Mesangial cell (primary cell): Measurements from ENCODE around the gene OR51B6. TPM values are rescaled to one million over a fixed set of nuclear protein-coding genes. Genes with fewer than 3 reads are reported as not detected.

Experiments
- total RNA-seq: library from RNA; depleted of rRNA; stranded (reverse); fragments of >200 nt; gene quantifications from 2 replicates; pipeline ENCODE4 v1.2.3, GENCODE V29; 2015

Gene OR51B6, protein sequence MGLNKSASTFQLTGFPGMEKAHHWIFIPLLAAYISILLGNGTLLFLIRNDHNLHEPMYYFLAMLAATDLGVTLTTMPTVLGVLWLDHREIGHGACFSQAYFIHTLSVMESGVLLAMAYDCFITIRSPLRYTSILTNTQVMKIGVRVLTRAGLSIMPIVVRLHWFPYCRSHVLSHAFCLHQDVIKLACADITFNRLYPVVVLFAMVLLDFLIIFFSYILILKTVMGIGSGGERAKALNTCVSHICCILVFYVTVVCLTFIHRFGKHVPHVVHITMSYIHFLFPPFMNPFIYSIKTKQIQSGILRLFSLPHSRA
- not detected in 2 replicates for total RNA-seq

GRCh38 chr11:5351208-5351607 lies at the start of gene OR51B6:
OR51B6 (plus strand) TSS chr11:5351508; CDS start chr11:5351508, 0 bp downstream.

DNA sequence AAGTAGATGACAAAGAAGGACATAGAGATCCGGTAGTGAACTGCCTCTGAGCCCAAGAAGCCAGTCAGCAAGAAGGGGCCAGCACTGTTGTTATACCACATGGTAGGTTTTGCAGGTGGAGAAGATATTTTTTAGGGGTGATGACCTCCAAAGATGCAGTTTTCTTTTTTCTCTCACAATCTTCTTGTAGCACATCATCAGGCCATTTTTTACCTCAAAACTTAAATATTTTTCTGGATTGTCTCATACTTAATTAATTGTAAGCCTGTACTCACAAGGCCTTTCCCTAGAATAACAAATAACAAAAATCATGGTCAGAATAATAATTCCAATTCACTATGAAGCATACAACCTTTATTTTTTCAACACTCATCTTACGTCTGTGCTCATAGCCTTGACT lies 49.5 kb upstream of the OR51B6 start, which contains the start of gene OR51B4:
Gene OR51B4, minus strand, starts transcription at position 101 of the 400 bp plus-strand sequence. Its CDS starts 0 bp downstream, at position 101.

DNA sequence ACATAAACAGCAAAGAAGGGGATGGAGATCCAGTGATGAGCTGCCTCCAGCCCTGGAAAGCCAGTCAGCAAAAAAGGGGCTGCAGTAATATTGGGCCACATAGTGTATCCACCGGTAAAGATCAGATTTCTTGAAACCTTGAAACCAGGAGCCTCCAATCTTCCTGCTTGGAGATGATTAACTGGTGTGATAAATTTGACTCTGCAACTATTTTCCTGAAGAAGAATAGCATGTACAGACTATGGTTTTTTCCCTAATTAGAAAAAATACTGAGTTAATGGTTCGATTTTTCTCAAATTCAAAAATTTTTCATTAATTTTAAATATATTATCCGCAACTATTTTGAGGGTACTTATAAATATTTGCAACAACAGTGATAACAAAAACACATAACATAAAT lies 27.1 kb upstream of the OR51B6 start, which contains the start of gene OR51B2:
Gene OR51B2, minus strand, starts transcription at position 101 of the 400 bp plus-strand sequence. Its CDS starts 0 bp downstream, at position 101.

GRCh38 chr11:5343474-5344335 lies 7.6 kb upstream of the OR51B6 start, which contains the start of gene OR51B5:
OR51B5 (minus strand) TSS chr11:5343524; CDS start chr11:5343524, 0 bp downstream.

GRCh38 chr11:5383576-5383975 lies 32.3 kb downstream of the OR51B6 start, which contains the start of gene OR51M1:
OR51M1 (plus strand) TSS chr11:5383812; CDS start chr11:5389399, 5,587 bp downstream.

Other genes starting within 250 kb of the OR51B6 start
- gene OR52A5, start 213.2 kb upstream of the OR51B6 start, total RNA-seq: not detected in 2 replicates
- gene OR52A1, start 196.8 kb upstream of the OR51B6 start, total RNA-seq: not detected in 2 replicates
- gene OR51V1, start 150.8 kb upstream of the OR51B6 start, total RNA-seq: not detected in 2 replicates
- gene HBB, start 124.4 kb upstream of the OR51B6 start, total RNA-seq: not detected in 2 replicates
- not detected in 2 replicates for gene HBD, start 117.0 kb upstream of the OR51B6 start, total RNA-seq
- not detected in 2 replicates for gene HBG1, start 101.7 kb upstream of the OR51B6 start, total RNA-seq
- gene HBG2, start 96.7 kb upstream of the OR51B6 start, total RNA-seq: not detected in 2 replicates
- gene HBE1, start 81.6 kb upstream of the OR51B6 start, total RNA-seq: not detected in 2 replicates
- gene OR51B4, start 49.6 kb upstream of the OR51B6 start, total RNA-seq: not detected in 2 replicates
- gene OR51B2, start 27.2 kb upstream of the OR51B6 start, total RNA-seq: not detected in 2 replicates
- gene OR51B5, start 8.0 kb upstream of the OR51B6 start, total RNA-seq: not detected in 2 replicates
- gene OR51M1, start 32.3 kb downstream of the OR51B6 start, total RNA-seq: not detected in 2 replicates
- gene OR51Q1, start 70.6 kb downstream of the OR51B6 start, total RNA-seq: not detected in 2 replicates
- gene OR51I1, start 90.0 kb downstream of the OR51B6 start, total RNA-seq: not detected in 2 replicates
- gene OR51I2, start 97.8 kb downstream of the OR51B6 start, total RNA-seq: not detected in 2 replicates
- gene OR52D1, start 137.2 kb downstream of the OR51B6 start, total RNA-seq: not detected in 2 replicates
- gene UBQLN3, start 158.4 kb downstream of the OR51B6 start, total RNA-seq: not detected in 2 replicates
- 0.25 TPM in 1 of 2 replicates, not detected in the other for gene UBQLNL, start 165.2 kb downstream of the OR51B6 start, total RNA-seq
- gene OR52H1, start 197.0 kb downstream of the OR51B6 start, total RNA-seq: not detected in 2 replicates
- gene OR52B6, start 229.4 kb downstream of the OR51B6 start, total RNA-seq: not detected in 2 replicates
- gene TRIM6, start 245.1 kb downstream of the OR51B6 start, total RNA-seq: 5.1 and 6.1 TPM in 2 replicates